Osteoblast (primary cell): ENCODE results near the gene IL4R. TPM values are rescaled to one million over a fixed set of nuclear protein-coding genes. Genes with fewer than 3 reads are reported as not detected.

Experiments used
- DNase-seq: peaks from one replicate; pipeline ENCODE4 v3.0.0; 2011; ENCODE audit warnings: low spot score, mixed read lengths; ENCODE audit not compliant: insufficient read length; ENCODE audit errors: missing footprints
- H2AFZ ChIP-seq: 2 replicates; pipeline ENCODE4 v1.6.0; 2011; ENCODE audit warnings: mild to moderate bottlenecking, low read length
- H3K27ac ChIP-seq: 2 replicates; pipeline ENCODE4 v1.5.1; 2011; ENCODE audit warnings: mild to moderate bottlenecking, low read depth, low read length, moderate library complexity
- H3K27me3 ChIP-seq: 2 replicates; pipeline ENCODE4 v1.6.0; 2012; ENCODE audit warnings: mild to moderate bottlenecking, control low read depth, inconsistent platforms, low read length, moderate library complexity; ENCODE audit not compliant: insufficient read depth
- H3K36me3 ChIP-seq: 2 replicates; pipeline ENCODE4 v1.5.1; 2011; ENCODE audit warnings: mild to moderate bottlenecking, low read length, control low read depth, moderate library complexity; ENCODE audit not compliant: insufficient read depth
- H3K4me1 ChIP-seq: 2 replicates; pipeline ENCODE4 v1.5.1; 2011; ENCODE audit warnings: mild to moderate bottlenecking, low read length, control low read depth, moderate library complexity; ENCODE audit not compliant: insufficient read depth
- H3K4me2 ChIP-seq: 2 replicates; pipeline ENCODE4 v1.6.0; 2011; ENCODE audit warnings: mild to moderate bottlenecking, low read length; ENCODE audit not compliant: insufficient read depth
- H3K4me3 ChIP-seq: fragments of 200-600 bp; sonication (generic); 3 replicates; pipeline ENCODE4 v1.5.1; 2012; ENCODE audit warnings: mild to moderate bottlenecking, low read length, inconsistent platforms; ENCODE audit not compliant: insufficient read depth
- H3K79me2 ChIP-seq: 2 replicates; pipeline ENCODE4 v1.6.0; 2012; ENCODE audit warnings: mild to moderate bottlenecking, low read length, control low read depth, inconsistent platforms; ENCODE audit not compliant: insufficient read depth
- H3K9me3 ChIP-seq: 2 replicates; pipeline ENCODE4 v1.5.1; 2011; ENCODE audit warnings: low read depth, low read length, control low read depth
- H4K20me1 ChIP-seq: 2 replicates; pipeline ENCODE4 v1.6.0; 2012; ENCODE audit warnings: mild to moderate bottlenecking, low read length, control low read depth; ENCODE audit not compliant: insufficient read depth
- total RNA-seq: library from RNA; depleted of rRNA; stranded (reverse); fragments of >200 nt; gene quantifications from 2 replicates; pipeline ENCODE4 v1.2.3, GENCODE V29; 2012
- TF ChIP-seq, protein P1 (sequence below): IDR thresholded peaks from 2 replicates; pipeline ENCODE4 v1.5.1; 2011; ENCODE audit warnings: mild to moderate bottlenecking, low read depth, low read length, moderate library complexity; ENCODE audit errors: extremely low read depth

The IL4R gene
- total RNA-seq, 1 donor = 32.9 TPM

DNA sequence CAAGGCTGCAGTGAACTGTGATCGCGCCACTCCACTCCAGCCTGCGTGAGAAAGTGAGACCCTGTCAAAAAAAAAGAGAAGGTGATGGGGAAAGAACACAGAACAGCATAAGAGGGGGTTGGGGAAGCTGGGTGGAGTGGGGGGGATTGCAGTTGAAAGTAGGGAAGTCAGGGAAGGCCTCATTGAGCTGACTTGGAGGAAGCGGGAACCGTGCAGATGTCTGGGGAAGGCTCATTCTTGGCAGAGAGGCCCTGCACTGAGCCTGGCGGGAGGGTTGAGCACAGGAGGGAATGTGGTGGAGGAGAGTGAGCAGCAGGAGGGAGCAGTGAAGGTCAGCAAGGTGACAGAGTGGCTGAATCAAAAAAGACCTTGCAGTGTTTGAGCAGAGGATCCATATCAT lies 26.9 kb downstream of the IL4R start:
- Histone ChIP-seq H2AFZ (no peak overlapping the region), H3K4me3 (no peak overlapping the region), H3K4me1 (peaks cover 2% of the 10 kb centered on the region), H4K20me1 (no peaks in the 10 kb centered on the region), H3K9me3 (no peaks in the 10 kb centered on the region), H3K79me2 (peaks cover 45% of the 10 kb centered on the region), H3K27ac (no peak overlapping the region), H3K36me3 (peaks cover 50% of the 10 kb centered on the region), H3K27me3 (no peaks in the 10 kb centered on the region), H3K4me2 (no peak overlapping the region)
- no peak for DNase-seq
- TF ChIP-seq, protein P1, sequence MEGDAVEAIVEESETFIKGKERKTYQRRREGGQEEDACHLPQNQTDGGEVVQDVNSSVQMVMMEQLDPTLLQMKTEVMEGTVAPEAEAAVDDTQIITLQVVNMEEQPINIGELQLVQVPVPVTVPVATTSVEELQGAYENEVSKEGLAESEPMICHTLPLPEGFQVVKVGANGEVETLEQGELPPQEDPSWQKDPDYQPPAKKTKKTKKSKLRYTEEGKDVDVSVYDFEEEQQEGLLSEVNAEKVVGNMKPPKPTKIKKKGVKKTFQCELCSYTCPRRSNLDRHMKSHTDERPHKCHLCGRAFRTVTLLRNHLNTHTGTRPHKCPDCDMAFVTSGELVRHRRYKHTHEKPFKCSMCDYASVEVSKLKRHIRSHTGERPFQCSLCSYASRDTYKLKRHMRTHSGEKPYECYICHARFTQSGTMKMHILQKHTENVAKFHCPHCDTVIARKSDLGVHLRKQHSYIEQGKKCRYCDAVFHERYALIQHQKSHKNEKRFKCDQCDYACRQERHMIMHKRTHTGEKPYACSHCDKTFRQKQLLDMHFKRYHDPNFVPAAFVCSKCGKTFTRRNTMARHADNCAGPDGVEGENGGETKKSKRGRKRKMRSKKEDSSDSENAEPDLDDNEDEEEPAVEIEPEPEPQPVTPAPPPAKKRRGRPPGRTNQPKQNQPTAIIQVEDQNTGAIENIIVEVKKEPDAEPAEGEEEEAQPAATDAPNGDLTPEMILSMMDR = no peak

DNA sequence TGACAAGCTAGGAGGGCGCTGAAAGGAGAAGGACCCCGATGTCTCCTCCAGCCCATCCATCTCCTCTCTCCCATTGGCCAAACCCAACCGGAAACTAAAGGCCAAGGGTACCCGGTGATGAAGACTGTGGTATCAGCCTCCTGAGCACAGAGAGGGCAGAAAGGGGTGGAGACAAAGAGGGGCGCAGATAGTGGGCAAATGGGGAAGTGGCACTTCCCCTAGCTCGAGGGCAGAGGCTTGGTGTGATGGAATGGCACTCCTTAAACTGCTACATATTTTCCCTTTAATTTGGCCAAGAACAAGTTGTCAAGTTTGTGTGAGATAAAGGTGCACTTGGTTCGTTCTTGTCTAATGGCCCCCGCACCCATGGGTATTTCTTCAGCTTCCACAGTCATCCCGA lies 27.8 kb downstream of the IL4R start:
- peaks cover 55% of the 10 kb centered on the region for H3K36me3 ChIP-seq
- no peaks in the 10 kb centered on the region for H3K4me1 ChIP-seq
- H3K4me3 ChIP-seq = no peak overlapping the region
- H3K9me3 ChIP-seq = no peaks in the 10 kb centered on the region
- no peak overlapping the region for H3K27ac ChIP-seq
- no peaks in the 10 kb centered on the region for H3K27me3 ChIP-seq
- no peak overlapping the region for H3K4me2 ChIP-seq
- no peak overlapping the region for H2AFZ ChIP-seq
- peaks cover 37% of the 10 kb centered on the region for H3K79me2 ChIP-seq
- no peak for DNase-seq
- H4K20me1 ChIP-seq = no peaks in the 10 kb centered on the region
- TF ChIP-seq, protein P1 = no peak

DNA sequence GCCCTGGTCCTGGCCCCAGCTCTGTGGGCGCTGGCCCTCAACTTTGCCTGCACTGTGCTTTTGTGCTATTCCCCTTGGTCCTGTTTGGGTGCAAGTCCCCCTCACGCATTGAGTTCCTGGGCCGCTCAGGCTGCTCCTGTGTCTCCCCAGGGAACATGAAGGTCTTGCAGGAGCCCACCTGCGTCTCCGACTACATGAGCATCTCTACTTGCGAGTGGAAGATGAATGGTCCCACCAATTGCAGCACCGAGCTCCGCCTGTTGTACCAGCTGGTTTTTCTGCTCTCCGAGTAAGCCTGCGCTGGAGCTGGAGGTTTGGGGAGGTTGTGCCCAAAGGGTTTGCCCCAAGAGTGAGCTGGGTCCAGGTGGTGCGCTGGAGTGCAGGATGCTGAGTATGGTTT lies 28.2 kb downstream of the IL4R start:
- Histone ChIP-seq H3K4me1 (no peaks in the 10 kb centered on the region), H3K79me2 (peaks cover 35% of the 10 kb centered on the region), H4K20me1 (no peaks in the 10 kb centered on the region), H2AFZ (no peak overlapping the region), H3K36me3 (peaks cover 59% of the 10 kb centered on the region), H3K9me3 (no peaks in the 10 kb centered on the region), H3K27me3 (no peaks in the 10 kb centered on the region), H3K4me3 (no peak overlapping the region), H3K4me2 (no peak overlapping the region), H3K27ac (no peak overlapping the region)
- DNase-seq = no peak
- TF ChIP-seq, protein P1 = no peak

DNA sequence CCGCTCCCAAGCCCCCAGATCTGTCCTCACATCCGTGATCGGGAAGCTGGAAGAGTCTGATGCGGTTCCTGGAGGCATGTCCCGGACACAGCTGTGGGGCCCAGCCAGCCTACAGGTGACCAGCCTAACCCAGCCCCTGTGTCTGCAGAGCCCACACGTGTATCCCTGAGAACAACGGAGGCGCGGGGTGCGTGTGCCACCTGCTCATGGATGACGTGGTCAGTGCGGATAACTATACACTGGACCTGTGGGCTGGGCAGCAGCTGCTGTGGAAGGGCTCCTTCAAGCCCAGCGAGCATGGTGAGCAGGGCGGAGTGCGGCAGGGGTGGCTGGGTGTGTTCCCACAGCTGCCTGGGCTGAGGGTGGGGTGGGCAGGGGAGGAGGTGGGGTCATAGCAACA lies 30.9 kb downstream of the IL4R start:
- Histone ChIP-seq H3K79me2 (peaks cover 14% of the 10 kb centered on the region), H2AFZ (no peak overlapping the region), H3K4me2 (no peak overlapping the region), H3K9me3 (no peaks in the 10 kb centered on the region), H4K20me1 (no peaks in the 10 kb centered on the region), H3K4me3 (no peak overlapping the region), H3K36me3 (peaks cover 73% of the 10 kb centered on the region), H3K27ac (no peak overlapping the region), H3K27me3 (no peaks in the 10 kb centered on the region), H3K4me1 (no peaks in the 10 kb centered on the region)
- DNase-seq = no peak
- TF ChIP-seq, protein P1 = no peak
